ENCODE results near the gene NEIL1.
"Not testable (repeated sequence)": the region's sequence is repeated elsewhere in the genome, so short reads cannot be mapped to it uniquely, and the experiment has no call there.

Gene NEIL1

GRCh38 chr15:75358771-75359536 is 12.1 kb downstream of the NEIL1 start:
- no peak for DNase-seq

- DNase-seq: no peak
These were observed 12.9 kb downstream of the NEIL1 start for GRCh38 chr15:75359537-75360250.

GRCh38 chr15:75360391-75360790 is 13.6 kb downstream of the NEIL1 start:
- DNase-seq: peak; percentile 49

- DNase-seq: no peak
These were observed 14.0 kb downstream of the NEIL1 start for GRCh38 chr15:75360856-75361255.

GRCh38 chr15:75361361-75361988 is 14.6 kb downstream of the NEIL1 start:
- DNase-seq: no peak

GRCh38 chr15:75361989-75362641 is 15.3 kb downstream of the NEIL1 start:
- DNase-seq: no peak

GRCh38 chr15:75362642-75363249 is 15.9 kb downstream of the NEIL1 start:
- DNase-seq: no peak

GRCh38 chr15:75363786-75364185 is 16.9 kb downstream of the NEIL1 start:
- DNase-seq: no peak

- no peak for DNase-seq
These were observed 18.0 kb downstream of the NEIL1 start for GRCh38 chr15:75364881-75365280.

GRCh38 chr15:75366163-75366562 is 19.3 kb downstream of the NEIL1 start:
- no peak for DNase-seq

GRCh38 chr15:75367006-75367405 is 20.2 kb downstream of the NEIL1 start:
- DNase-seq: no peak

GRCh38 chr15:75367406-75367912 is 20.6 kb downstream of the NEIL1 start:
- DNase-seq: no peak

GRCh38 chr15:75367913-75368688 is 21.3 kb downstream of the NEIL1 start, which contains the start of gene MAN2C1:
MAN2C1 (minus strand) TSS chr15:75368607; CDS start chr15:75368583, 24 bp downstream.
- DNase-seq: peak; percentile 96

GRCh38 chr15:75368689-75369239 is 21.9 kb downstream of the NEIL1 start:
- peak; percentile 64 for DNase-seq

- DNase-seq: no peak
These were observed 23.2 kb downstream of the NEIL1 start for GRCh38 chr15:75369897-75370581.

GRCh38 chr15:75371486-75371885 is 24.6 kb downstream of the NEIL1 start:
- no peak for DNase-seq

GRCh38 chr15:75371901-75372688 is 25.3 kb downstream of the NEIL1 start:
- DNase-seq: no peak

GRCh38 chr15:75380773-75381172 is 33.9 kb downstream of the NEIL1 start:
- DNase-seq: no peak

- DNase-seq: not testable (repeated sequence)
These were observed 37.1 kb downstream of the NEIL1 start for GRCh38 chr15:75383986-75384385.
